Progenitor cell of endocrine pancreas (in vitro differentiated cells): ENCODE measurements around the gene GMDS. TPM values are rescaled to one million over a fixed set of nuclear protein-coding genes. Genes with fewer than 3 reads are reported as not detected.

ENCODE experiments used
- DNase-seq: peaks from one replicate; pipeline ENCODE4 v3.0.0; 2021; ENCODE audit warnings: low spot score; ENCODE audit not compliant: unreplicated experiment
- H3K27ac Mint-ChIP-seq: 2 replicates; pipeline ENCODE4 v1.8.0; 2021; ENCODE audit warnings: mild to moderate bottlenecking, moderate library complexity, mixed read lengths
- H3K27me3 Mint-ChIP-seq: 2 replicates; pipeline ENCODE4 v1.8.0; 2021; ENCODE audit warnings: mixed read lengths
- H3K36me3 Mint-ChIP-seq: 2 replicates; pipeline ENCODE4 v1.8.0; 2022; ENCODE audit warnings: mixed read lengths; ENCODE audit not compliant: insufficient read depth
- H3K4me1 Mint-ChIP-seq: 2 replicates; pipeline ENCODE4 v1.8.0; 2021; ENCODE audit warnings: low read depth, mixed read lengths
- H3K4me3 Mint-ChIP-seq: 2 replicates; pipeline ENCODE4 v1.8.0; 2021; ENCODE audit warnings: low read depth, mild to moderate bottlenecking, moderate library complexity, mixed read lengths
- H3K9me3 Mint-ChIP-seq: 2 replicates; pipeline ENCODE4 v1.8.0; 2021; ENCODE audit warnings: low read depth, mixed read lengths
- total RNA-seq: library from RNA; stranded (reverse); gene quantifications from 2 replicates; pipeline ENCODE4 v1.2.1, GENCODE V29; 2021
- TF ChIP-seq, protein P1 (sequence below): fragments of 200-600 bp; sonication (generic); IDR thresholded peaks from one replicate; pipeline ENCODE4 v1.5.0; 2021; ENCODE audit warnings: antibody characterized with exemption, mild to moderate bottlenecking; ENCODE audit not compliant: unreplicated experiment

Gene GMDS
- total RNA-seq, 1 donor from 2014 or later: 17.2 TPM

DNA sequence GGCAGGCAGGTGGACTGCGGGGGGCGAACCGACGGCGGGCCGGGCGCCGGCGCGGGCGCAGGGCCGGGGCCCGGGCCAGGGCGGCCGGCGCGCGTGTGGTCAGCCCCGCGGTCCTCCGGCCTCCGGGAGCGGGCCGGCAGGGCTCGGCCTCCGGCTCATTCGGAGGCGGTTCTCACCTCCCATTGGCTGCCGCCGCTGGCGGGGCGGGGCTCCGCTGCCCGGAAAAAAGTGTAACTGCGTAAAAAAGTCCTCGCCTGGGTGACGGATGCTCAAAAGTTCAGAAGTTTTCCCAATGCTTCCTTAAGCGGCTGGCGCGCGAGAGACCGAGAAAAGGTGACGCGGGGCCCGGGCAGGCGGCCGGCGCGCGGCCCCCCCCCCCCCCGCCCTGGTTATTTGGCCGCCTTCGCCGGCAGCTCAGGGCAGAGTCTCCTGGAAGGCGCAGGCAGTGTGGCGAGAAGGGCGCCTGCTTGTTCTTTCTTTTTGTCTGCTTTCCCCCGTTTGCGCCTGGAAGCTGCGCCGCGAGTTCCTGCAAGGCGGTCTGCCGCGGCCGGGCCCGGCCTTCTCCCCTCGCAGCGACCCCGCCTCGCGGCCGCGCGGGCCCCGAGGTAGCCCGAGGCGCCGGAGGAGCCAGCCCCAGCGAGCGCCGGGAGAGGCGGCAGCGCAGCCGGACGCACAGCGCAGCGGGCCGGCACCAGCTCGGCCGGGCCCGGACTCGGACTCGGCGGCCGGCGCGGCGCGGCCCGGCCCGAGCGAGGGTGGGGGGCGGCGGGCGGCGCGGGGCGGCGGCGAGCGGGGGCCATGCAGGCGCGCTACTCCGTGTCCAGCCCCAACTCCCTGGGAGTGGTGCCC, 635.5 kb downstream of the GMDS start, which contains the start of gene FOXC1:
FOXC1 (plus strand) TSS at position 268 of the 849 bp plus-strand sequence; CDS start at position 799, 531 bp downstream.
- peaks cover 66% of the 10 kb centered on the region for H3K27me3 Mint-ChIP-seq

GRCh38 chr6:1609041-1609647, 636.3 kb downstream of the GMDS start:
- Mint-ChIP-seq H3K27ac (peak overlapping the region; percentile 59), H3K9me3 (no peaks in the 10 kb centered on the region), H3K4me3 (peak overlapping the region; percentile 45), H3K4me1 (peaks cover 16% of the 10 kb centered on the region), H3K27me3 (peaks cover 66% of the 10 kb centered on the region), H3K36me3 (no peaks in the 10 kb centered on the region)
- DNase-seq: no peak
- TF ChIP-seq, protein P1, sequence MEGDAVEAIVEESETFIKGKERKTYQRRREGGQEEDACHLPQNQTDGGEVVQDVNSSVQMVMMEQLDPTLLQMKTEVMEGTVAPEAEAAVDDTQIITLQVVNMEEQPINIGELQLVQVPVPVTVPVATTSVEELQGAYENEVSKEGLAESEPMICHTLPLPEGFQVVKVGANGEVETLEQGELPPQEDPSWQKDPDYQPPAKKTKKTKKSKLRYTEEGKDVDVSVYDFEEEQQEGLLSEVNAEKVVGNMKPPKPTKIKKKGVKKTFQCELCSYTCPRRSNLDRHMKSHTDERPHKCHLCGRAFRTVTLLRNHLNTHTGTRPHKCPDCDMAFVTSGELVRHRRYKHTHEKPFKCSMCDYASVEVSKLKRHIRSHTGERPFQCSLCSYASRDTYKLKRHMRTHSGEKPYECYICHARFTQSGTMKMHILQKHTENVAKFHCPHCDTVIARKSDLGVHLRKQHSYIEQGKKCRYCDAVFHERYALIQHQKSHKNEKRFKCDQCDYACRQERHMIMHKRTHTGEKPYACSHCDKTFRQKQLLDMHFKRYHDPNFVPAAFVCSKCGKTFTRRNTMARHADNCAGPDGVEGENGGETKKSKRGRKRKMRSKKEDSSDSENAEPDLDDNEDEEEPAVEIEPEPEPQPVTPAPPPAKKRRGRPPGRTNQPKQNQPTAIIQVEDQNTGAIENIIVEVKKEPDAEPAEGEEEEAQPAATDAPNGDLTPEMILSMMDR: no peak

More for the DNA sequence above, 635.5 kb downstream of the GMDS start, which contains the start of gene FOXC1:
- TF ChIP-seq, protein P1: no peak
- Mint-ChIP-seq H3K9me3 (no peaks in the 10 kb centered on the region), H3K4me3 (peak within 1 kb of the TSS; percentile 57), H3K36me3 (no peaks in the 10 kb centered on the region), H3K27ac (peak within 1 kb of the TSS; percentile 59), H3K4me1 (peaks cover 16% of the 10 kb centered on the region)
- no peak for DNase-seq

- Mint-ChIP-seq H3K27me3 (peaks cover 68% of the 10 kb centered on the region), H3K4me3 (peak overlapping the region; percentile 29), H3K36me3 (no peaks in the 10 kb centered on the region), H3K9me3 (no peaks in the 10 kb centered on the region), H3K27ac (peak overlapping the region; percentile 50), H3K4me1 (peaks cover 16% of the 10 kb centered on the region)
- DNase-seq: no peak
- TF ChIP-seq, protein P1: no peak
These were observed 637.0 kb downstream of the GMDS start for GRCh38 chr6:1608222-1609040.

DNA sequence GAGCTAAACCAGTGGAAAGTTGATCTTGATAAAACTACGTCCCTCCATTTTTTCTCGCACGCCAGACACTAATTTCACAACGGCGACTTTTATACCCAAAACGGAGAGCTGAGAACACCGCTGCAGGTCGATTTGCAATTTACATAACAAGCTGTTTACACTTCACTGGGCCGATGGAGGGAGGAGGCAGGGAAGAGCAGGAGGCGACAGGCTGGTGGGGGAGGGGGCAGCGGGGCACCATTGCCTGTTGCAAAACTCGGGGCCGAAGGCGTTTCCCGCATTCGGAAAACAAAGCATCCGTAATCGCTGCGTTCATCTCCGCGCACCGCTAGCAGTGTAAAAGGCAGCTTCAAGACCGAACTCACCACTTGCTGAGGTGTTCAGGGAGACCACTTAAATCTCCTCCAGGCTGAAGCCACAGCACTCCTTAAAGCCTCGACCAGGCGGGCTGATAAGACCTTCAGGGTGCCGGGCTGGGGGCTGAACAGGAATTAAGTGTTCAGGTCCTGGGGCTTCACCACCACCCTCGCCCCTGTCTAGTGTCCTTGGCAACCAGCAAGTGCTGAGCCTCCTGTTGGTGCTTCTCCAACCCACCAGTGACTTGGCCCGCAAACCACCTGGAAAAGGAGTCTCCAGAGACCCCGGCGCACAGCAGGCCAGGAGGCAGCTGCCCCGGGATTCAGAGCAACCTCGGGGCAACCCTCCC, 637.7 kb downstream of the GMDS start:
- no peak for DNase-seq
- H3K4me3 Mint-ChIP-seq: peak overlapping the region; percentile 5
- no peak overlapping the region for H3K27ac Mint-ChIP-seq
- no peaks in the 10 kb centered on the region for H3K9me3 Mint-ChIP-seq
- H3K4me1 Mint-ChIP-seq: peaks cover 16% of the 10 kb centered on the region
- TF ChIP-seq, protein P1: no peak
- no peaks in the 10 kb centered on the region for H3K36me3 Mint-ChIP-seq
- H3K27me3 Mint-ChIP-seq: peaks cover 68% of the 10 kb centered on the region
